AG10803 (cell line): ENCODE data around the gene ASXL1.
"Not testable (repeated sequence)": the region's sequence is repeated elsewhere in the genome, so short reads cannot be mapped to it uniquely, and the experiment has no call there.

Experiments
- DNase-seq: peaks from one replicate; pipeline ENCODE4 v3.0.0; 2010; ENCODE audit warnings: low read depth
- H3K4me3 ChIP-seq: 2 replicates; pipeline ENCODE4 v1.5.1; 2011; ENCODE audit warnings: mild to moderate bottlenecking, low read length, control low read depth
- TF ChIP-seq, protein P1 (sequence below): conservative IDR thresholded peaks from 2 replicates; pipeline ENCODE4 v1.5.1; 2011; ENCODE audit warnings: mild to moderate bottlenecking, low read length, control low read depth, inconsistent platforms

ASXL1 gene

DNA sequence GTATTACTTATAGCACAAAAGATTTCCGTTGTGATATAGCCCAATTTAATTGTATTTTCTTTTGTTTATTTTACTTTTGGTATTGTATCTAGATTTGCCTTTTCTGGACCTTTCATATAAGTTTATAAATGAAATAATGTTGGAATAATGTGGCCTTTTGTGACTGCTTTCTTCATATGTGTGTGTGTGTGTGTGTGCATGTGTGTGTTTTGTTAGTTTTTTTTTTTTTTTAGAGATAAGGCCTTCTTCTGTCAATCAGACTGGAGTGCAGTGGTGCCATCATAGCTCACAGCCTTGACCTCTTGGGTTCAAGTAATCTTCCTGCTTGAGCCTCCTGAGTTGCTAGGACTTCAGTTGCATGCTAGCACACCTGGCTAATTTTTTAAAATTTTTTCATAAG, 37.8 kb upstream of the ASXL1 start:
- TF ChIP-seq, protein P1, sequence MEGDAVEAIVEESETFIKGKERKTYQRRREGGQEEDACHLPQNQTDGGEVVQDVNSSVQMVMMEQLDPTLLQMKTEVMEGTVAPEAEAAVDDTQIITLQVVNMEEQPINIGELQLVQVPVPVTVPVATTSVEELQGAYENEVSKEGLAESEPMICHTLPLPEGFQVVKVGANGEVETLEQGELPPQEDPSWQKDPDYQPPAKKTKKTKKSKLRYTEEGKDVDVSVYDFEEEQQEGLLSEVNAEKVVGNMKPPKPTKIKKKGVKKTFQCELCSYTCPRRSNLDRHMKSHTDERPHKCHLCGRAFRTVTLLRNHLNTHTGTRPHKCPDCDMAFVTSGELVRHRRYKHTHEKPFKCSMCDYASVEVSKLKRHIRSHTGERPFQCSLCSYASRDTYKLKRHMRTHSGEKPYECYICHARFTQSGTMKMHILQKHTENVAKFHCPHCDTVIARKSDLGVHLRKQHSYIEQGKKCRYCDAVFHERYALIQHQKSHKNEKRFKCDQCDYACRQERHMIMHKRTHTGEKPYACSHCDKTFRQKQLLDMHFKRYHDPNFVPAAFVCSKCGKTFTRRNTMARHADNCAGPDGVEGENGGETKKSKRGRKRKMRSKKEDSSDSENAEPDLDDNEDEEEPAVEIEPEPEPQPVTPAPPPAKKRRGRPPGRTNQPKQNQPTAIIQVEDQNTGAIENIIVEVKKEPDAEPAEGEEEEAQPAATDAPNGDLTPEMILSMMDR = no peak
- H3K4me3 ChIP-seq = no peak overlapping the region
- DNase-seq = no peak

DNA sequence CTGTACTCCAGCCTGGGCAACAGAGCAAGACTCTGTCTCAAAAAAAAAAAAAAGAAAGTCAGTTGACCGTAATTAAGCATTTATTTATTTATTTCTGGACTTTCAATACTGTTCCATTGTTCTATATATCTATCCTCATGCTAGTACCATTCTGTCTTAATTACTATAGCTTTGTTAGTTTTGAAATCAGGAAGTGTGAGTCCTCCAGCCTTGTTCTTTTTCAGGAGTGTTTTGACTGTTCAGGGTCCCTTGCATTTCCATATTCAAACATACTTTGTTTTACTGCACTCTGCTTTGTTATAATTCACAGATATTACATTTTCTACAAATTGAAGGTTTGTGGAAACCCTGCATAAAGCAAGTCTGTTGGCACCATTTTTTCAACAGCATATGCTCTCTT, 36.7 kb upstream of the ASXL1 start:
- no peak overlapping the region for H3K4me3 ChIP-seq
- TF ChIP-seq, protein P1 = no peak
- no peak for DNase-seq

GRCh38 chr20:32322260-32322659, 35.9 kb upstream of the ASXL1 start:
- not testable (repeated sequence) for DNase-seq, H3K4me3 ChIP-seq

- not testable (repeated sequence) for H3K4me3 ChIP-seq, DNase-seq
Observed at GRCh38 chr20:32323761-32324160, 34.4 kb upstream of the ASXL1 start.

DNA sequence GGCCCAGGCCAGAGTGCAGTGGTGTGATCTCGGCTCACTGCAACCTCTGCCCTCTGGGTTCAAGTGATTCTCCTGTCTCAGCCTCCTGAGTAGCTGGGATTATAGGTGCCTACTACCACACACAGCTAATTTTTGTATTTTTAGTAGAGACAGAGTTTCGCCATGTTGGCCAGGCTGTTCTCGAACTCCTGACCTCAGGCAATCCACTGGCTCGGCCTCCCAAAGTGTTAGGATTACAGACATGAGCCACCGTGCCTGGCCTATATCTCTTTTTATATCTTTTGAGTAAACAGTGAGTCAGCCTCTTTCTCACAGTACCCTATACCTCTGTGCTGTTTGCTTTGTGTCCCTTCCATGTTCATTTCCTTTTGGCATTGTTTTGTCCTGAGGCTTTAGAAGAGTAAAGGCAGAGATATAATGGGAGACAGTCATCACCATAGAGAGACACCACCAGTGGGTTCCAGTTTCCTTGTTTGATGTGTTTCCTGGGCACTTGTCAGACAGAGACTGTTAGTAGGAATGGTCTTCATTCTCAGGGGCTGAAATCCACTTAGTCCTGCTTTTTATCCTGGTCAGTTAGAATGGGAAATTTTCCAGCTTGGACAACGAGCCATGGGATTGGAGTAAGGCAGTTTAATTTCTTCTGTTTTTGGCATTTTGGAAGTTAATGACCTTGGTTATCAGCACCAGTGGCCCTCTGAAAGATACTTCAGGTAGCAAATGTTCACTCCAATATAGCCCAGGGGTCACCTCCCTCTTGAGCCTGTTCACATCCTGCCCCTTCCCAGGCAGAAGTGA, 32.2 kb upstream of the ASXL1 start:
- TF ChIP-seq, protein P1 = no peak
- no peak for DNase-seq
- H3K4me3 ChIP-seq = no peak overlapping the region

DNA sequence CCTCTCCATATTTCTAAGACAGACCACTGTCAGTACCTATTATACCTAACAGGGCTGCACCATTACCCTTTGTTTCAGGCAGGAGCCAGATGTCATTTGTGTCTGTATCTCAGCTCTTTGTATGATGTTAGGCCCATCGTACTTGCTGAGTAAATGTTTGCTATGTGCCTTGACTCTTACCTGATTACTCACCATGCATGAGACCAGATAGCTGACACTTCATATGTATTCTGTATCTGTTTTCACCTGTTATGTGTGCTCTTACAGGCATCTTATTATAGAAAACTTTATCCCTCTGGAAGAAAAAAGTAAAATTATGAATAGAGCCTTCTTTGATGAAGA, 31.7 kb upstream of the ASXL1 start:
- TF ChIP-seq, protein P1 = no peak
- no peak overlapping the region for H3K4me3 ChIP-seq
- DNase-seq = no peak

- DNase-seq = no peak
- TF ChIP-seq, protein P1 = no peak
Observed at GRCh38 chr20:32327087-32327681, 30.9 kb upstream of the ASXL1 start.

DNA sequence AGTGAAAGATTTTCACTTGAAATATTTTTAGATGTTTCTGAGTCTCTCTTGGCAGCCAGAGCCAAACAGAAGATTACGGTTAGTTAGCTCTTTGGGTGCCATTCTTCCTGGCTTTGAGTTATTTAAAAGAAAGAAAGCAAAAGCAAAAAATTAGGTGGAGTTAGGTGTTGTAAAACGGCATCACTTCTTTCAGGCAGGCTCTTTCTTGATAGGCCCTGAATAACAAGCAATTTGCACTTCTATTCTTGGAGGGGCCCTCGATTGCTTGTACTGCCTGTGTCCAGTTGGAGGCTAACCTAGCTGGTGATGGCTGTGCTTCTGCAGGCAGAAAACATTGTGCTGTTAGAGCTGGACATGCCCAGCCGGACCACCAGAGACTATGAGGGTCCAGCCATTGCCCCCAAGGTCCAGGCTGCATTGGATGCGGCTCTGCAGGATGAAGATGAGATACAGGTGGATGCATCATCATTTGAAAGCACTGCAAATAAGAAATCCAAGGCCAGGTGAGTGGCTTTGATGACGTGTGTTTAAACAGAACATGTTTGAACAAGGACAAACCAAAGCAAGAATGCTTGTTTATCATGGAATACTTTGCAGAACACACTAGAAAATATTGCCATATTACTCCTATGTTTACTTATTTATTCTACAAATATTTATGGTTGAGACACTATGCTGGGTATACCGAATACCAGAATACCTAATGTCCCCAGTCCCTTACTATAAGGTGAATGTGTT, 28.1 kb upstream of the ASXL1 start:
- DNase-seq = no peak
- TF ChIP-seq, protein P1 = no peak

More at GRCh38 chr20:32327087-32327681, 30.9 kb upstream of the ASXL1 start:
- H3K4me3 ChIP-seq = no peak overlapping the region

More for the DNA sequence above, 28.1 kb upstream of the ASXL1 start:
- no peak overlapping the region for H3K4me3 ChIP-seq
